OCI-LY3 (cell line): Measurements from ENCODE around the gene S100A4.
A peak's percentile ranks its signal among the peaks of the same experiment; 100 is the strongest.

Experiments
- H2AFZ ChIP-seq: fragments of 200-600, 300-600 bp; shearing (Covaris generic); 2 replicates; pipeline ENCODE4 v1.6.0; 2014; ENCODE audit warnings: antibody characterized with exemption, low read depth, low read length
- H3K27ac ChIP-seq: fragments of 200-600, 300-600 bp; sonication (generic); 2 replicates; pipeline ENCODE4 v1.5.1; 2014; ENCODE audit warnings: mild to moderate bottlenecking, low read length, moderate library complexity, mixed read lengths
- H3K27me3 ChIP-seq: fragments of 200-600, 300-600 bp; sonication (generic); 2 replicates; pipeline ENCODE4 v1.6.1; 2014; ENCODE audit warnings: low read depth, low read length, mixed read lengths
- H3K36me3 ChIP-seq: fragments of 200-600, 300-600 bp; sonication (generic); replicated peaks from 2 replicates; pipeline ENCODE3; 2014; ENCODE audit warnings: low read depth, low read length, mixed read lengths
- H3K4me1 ChIP-seq: fragments of 300-600, 200-600 bp; sonication (generic); 2 replicates; pipeline ENCODE4 v1.6.1; 2014; ENCODE audit warnings: low read length, mixed read lengths
- H3K4me2 ChIP-seq: fragments of 200-600, 300-600 bp; sonication (generic); 2 replicates; pipeline ENCODE4 v1.6.1; 2014; ENCODE audit warnings: low read length, mixed read lengths
- H3K4me3 ChIP-seq: fragments of 300-600, 200-600 bp; sonication (generic); 2 replicates; pipeline ENCODE4 v1.5.1; 2014; ENCODE audit warnings: antibody characterized with exemption, mild to moderate bottlenecking, low read length, moderate library complexity
- H3K79me2 ChIP-seq: fragments of 300-600, 200-600 bp; shearing (Covaris generic); 2 replicates; pipeline ENCODE4 v1.6.1; 2014; ENCODE audit warnings: mild to moderate bottlenecking, low read length, mixed read lengths
- H3K9ac ChIP-seq: fragments of 300-600, 200-600 bp; shearing (Covaris generic); 2 replicates; pipeline ENCODE4 v1.6.0; 2014; ENCODE audit warnings: mild to moderate bottlenecking, low read length, moderate library complexity
- H3K9me3 ChIP-seq: fragments of 200-600, 300-600 bp; shearing (Covaris generic); 2 replicates; pipeline ENCODE4 v1.6.1; 2014; ENCODE audit warnings: low read length, mixed read lengths; ENCODE audit not compliant: insufficient read depth
- H4K20me1 ChIP-seq: fragments of 200-600, 300-600 bp; sonication (generic); 2 replicates; pipeline ENCODE4 v1.6.1; 2016; ENCODE audit warnings: low read length, mixed read lengths; ENCODE audit not compliant: insufficient read depth
- CTCF ChIP-seq: fragments of 200-600, 300-600 bp; sonication (generic); IDR thresholded peaks from 2 replicates; pipeline ENCODE4 v1.5.1; 2014; ENCODE audit warnings: antibody characterized with exemption, low read length, low read depth
- EZH2phosphoT487 ChIP-seq: fragments of 200-600 bp; shearing (Covaris generic); IDR thresholded peaks from 2 replicates; pipeline ENCODE4 v1.6.1; 2018; ENCODE audit warnings: antibody characterized with exemption, mixed run types, low read depth

The S100A4 gene

GRCh38 chr1:153498746-153499145 is 46.9 kb downstream of the S100A4 start:
- Histone ChIP-seq H3K36me3 (no peaks in the 10 kb centered on the region), H3K4me3 (no peak overlapping the region), H3K4me1 (no peaks in the 10 kb centered on the region), H2AFZ (no peak overlapping the region), H3K9me3 (no peaks in the 10 kb centered on the region), H3K4me2 (no peak overlapping the region), H3K79me2 (no peaks in the 10 kb centered on the region), H3K27ac (no peak overlapping the region), H3K27me3 (peaks cover 42% of the 10 kb centered on the region), H4K20me1 (no peaks in the 10 kb centered on the region), H3K9ac (no peak overlapping the region)
- no peak for TF ChIP-seq EZH2phosphoT487
- TF ChIP-seq CTCF, result no peak

GRCh38 chr1:153495536-153495935 is 50.1 kb downstream of the S100A4 start:
- no peaks in the 10 kb centered on the region for H4K20me1 ChIP-seq
- no peak overlapping the region for H2AFZ ChIP-seq
- H3K9ac ChIP-seq, result no peak overlapping the region
- H3K36me3 ChIP-seq, result no peaks in the 10 kb centered on the region
- H3K27ac ChIP-seq, result no peak overlapping the region
- H3K79me2 ChIP-seq, result no peaks in the 10 kb centered on the region
- TF ChIP-seq CTCF, result no peak
- no peak for TF ChIP-seq EZH2phosphoT487
- H3K4me1 ChIP-seq, result no peaks in the 10 kb centered on the region
- peaks cover 56% of the 10 kb centered on the region for H3K27me3 ChIP-seq
- no peak overlapping the region for H3K4me2 ChIP-seq
- H3K4me3 ChIP-seq, result no peak overlapping the region
- H3K9me3 ChIP-seq, result no peaks in the 10 kb centered on the region

- H3K27ac ChIP-seq, result no peak overlapping the region
- peak overlapping the region; percentile 7; the same call in 1 of the 2 replicates for H3K4me2 ChIP-seq
- H3K4me3 ChIP-seq, result no peak overlapping the region
- no peaks in the 10 kb centered on the region for H4K20me1 ChIP-seq
- H3K27me3 ChIP-seq, result peaks cover 54% of the 10 kb centered on the region
- no peak overlapping the region for H3K9ac ChIP-seq
- no peaks in the 10 kb centered on the region for H3K36me3 ChIP-seq
- H3K4me1 ChIP-seq, result no peaks in the 10 kb centered on the region
- H3K9me3 ChIP-seq, result no peaks in the 10 kb centered on the region
- no peaks in the 10 kb centered on the region for H3K79me2 ChIP-seq
- TF ChIP-seq EZH2phosphoT487, result no peak
- peak; percentile 98 for TF ChIP-seq CTCF
- H2AFZ ChIP-seq, result no peak overlapping the region
Measured at GRCh38 chr1:153494976-153495535, 50.5 kb downstream of the S100A4 start.
